Kidney epithelial cell (primary cell): ENCODE data around the gene AKR1A1. TPM values are rescaled to one million over a fixed set of nuclear protein-coding genes. Genes with fewer than 3 reads are reported as not detected.

ENCODE experiments used
- DNase-seq: peaks from one replicate; pipeline ENCODE4 v3.0.0-alpha.2; 2010; ENCODE audit warnings: low read depth
- H3K27me3 ChIP-seq: 2 replicates; pipeline ENCODE4 v1.6.0; 2011; ENCODE audit warnings: low read length; ENCODE audit not compliant: control insufficient read depth, insufficient read depth
- H3K36me3 ChIP-seq: 2 replicates; pipeline ENCODE4 v1.5.1; 2011; ENCODE audit warnings: low read length; ENCODE audit not compliant: control insufficient read depth, insufficient read depth
- H3K4me3 ChIP-seq: 2 replicates; pipeline ENCODE4 v1.5.1; 2011; ENCODE audit warnings: low read depth, mild to moderate bottlenecking, control low read depth, low read length
- CTCF ChIP-seq: IDR thresholded peaks from 2 replicates; pipeline ENCODE4 v1.5.1; 2011; ENCODE audit warnings: mild to moderate bottlenecking, moderate library complexity, low read length, control low read depth, inconsistent platforms; ENCODE audit not compliant: insufficient read depth, poor library complexity, severe bottlenecking
- total RNA-seq: library from RNA; depleted of rRNA; stranded (reverse); fragments of >200 nt; gene quantifications from 2 replicates; pipeline ENCODE4 v1.2.3, GENCODE V29; 2015

The AKR1A1 gene
- total RNA-seq, 1 donor from 2014 or later: 158 TPM

GRCh38 chr1:45557422-45557944 is 6.9 kb downstream of the AKR1A1 start:
- Histone ChIP-seq H3K4me3 (no peak overlapping the region), H3K27me3 (no peaks in the 10 kb centered on the region), H3K36me3 (peaks cover 1% of the 10 kb centered on the region)
- no peak for DNase-seq
- TF ChIP-seq CTCF: no peak

- Histone ChIP-seq H3K36me3 (no peaks in the 10 kb centered on the region), H3K4me3 (no peak overlapping the region), H3K27me3 (no peaks in the 10 kb centered on the region)
- no peak for DNase-seq
- no peak for TF ChIP-seq CTCF
These were observed 13.2 kb downstream of the AKR1A1 start for GRCh38 chr1:45563843-45564242.

GRCh38 chr1:45566722-45567121 is 16.1 kb downstream of the AKR1A1 start:
- DNase-seq: no peak
- no peak overlapping the region for H3K4me3 ChIP-seq
- peaks cover 2% of the 10 kb centered on the region for H3K36me3 ChIP-seq
- H3K27me3 ChIP-seq: no peaks in the 10 kb centered on the region
- no peak for TF ChIP-seq CTCF

GRCh38 chr1:45567911-45568310 is 17.3 kb downstream of the AKR1A1 start:
- no peak for TF ChIP-seq CTCF
- no peak for DNase-seq
- Histone ChIP-seq H3K4me3 (no peak overlapping the region), H3K27me3 (no peaks in the 10 kb centered on the region), H3K36me3 (peaks cover 2% of the 10 kb centered on the region)

GRCh38 chr1:45568421-45568820 is 17.8 kb downstream of the AKR1A1 start:
- no peak for DNase-seq
- TF ChIP-seq CTCF: no peak
- H3K4me3 ChIP-seq: no peak overlapping the region
- no peaks in the 10 kb centered on the region for H3K27me3 ChIP-seq
- H3K36me3 ChIP-seq: peaks cover 2% of the 10 kb centered on the region

GRCh38 chr1:45569571-45569961 is 18.9 kb downstream of the AKR1A1 start:
- Histone ChIP-seq H3K36me3 (peaks cover 2% of the 10 kb centered on the region), H3K4me3 (no peak overlapping the region), H3K27me3 (no peaks in the 10 kb centered on the region)
- TF ChIP-seq CTCF: no peak
- no peak for DNase-seq
